ENCODE results near the gene SLC26A2.

DNA sequence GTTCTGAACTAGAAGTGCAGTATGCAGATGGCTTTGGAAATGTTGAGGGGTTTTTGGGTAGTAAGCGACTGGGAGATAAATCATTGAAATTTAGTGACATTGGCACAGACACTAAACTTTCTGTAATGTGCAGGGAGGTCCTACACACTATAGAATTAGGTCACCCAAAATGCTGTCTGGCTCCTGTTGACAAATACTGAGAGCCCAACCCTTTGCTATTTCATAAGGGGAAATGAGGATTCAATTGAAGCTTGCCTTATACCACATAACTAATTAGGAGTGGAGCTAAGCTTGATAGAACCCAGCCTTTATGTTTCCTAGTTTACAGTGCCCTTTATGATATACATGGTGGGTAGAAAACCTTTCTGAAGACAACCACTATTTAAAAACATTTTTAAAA is 62.6 kb downstream of the SLC26A2 start:
- TF ChIP-seq, protein P1, sequence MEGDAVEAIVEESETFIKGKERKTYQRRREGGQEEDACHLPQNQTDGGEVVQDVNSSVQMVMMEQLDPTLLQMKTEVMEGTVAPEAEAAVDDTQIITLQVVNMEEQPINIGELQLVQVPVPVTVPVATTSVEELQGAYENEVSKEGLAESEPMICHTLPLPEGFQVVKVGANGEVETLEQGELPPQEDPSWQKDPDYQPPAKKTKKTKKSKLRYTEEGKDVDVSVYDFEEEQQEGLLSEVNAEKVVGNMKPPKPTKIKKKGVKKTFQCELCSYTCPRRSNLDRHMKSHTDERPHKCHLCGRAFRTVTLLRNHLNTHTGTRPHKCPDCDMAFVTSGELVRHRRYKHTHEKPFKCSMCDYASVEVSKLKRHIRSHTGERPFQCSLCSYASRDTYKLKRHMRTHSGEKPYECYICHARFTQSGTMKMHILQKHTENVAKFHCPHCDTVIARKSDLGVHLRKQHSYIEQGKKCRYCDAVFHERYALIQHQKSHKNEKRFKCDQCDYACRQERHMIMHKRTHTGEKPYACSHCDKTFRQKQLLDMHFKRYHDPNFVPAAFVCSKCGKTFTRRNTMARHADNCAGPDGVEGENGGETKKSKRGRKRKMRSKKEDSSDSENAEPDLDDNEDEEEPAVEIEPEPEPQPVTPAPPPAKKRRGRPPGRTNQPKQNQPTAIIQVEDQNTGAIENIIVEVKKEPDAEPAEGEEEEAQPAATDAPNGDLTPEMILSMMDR (conservative IDR thresholded peaks at IDR 0.05; ENCODE audit: low read depth in 2 of 2), result no peak
- TF ChIP-seq POLR2AphosphoS5 (IDR thresholded peaks at IDR 0.05; ENCODE audit: low read depth), result no peak
- no peak for TF ChIP-seq EZH2 (IDR thresholded peaks at IDR 0.05; ENCODE audit: low read depth, unreplicated experiment)
- no peak for TF ChIP-seq JUNB (IDR thresholded peaks at IDR 0.05; ENCODE audit: unreplicated experiment)
- TF ChIP-seq EZH2phosphoT487 (IDR thresholded peaks at IDR 0.05; ENCODE audit: unreplicated experiment), result no peak
- no peak for TF ChIP-seq STAT1 (IDR thresholded peaks at IDR 0.05; ENCODE audit: unreplicated experiment)
- no peak for TF ChIP-seq ZNF331 (CRISPR knock-in tag; IDR thresholded peaks at IDR 0.05; ENCODE audit: low read depth)
- no peak for TF ChIP-seq ZNF114 (CRISPR knock-in tag; IDR thresholded peaks at IDR 0.05)
- TF ChIP-seq CREB1 (CRISPR knock-in tag; IDR thresholded peaks at IDR 0.05; ENCODE audit: low read depth), result no peak
- TF ChIP-seq, protein P2, sequence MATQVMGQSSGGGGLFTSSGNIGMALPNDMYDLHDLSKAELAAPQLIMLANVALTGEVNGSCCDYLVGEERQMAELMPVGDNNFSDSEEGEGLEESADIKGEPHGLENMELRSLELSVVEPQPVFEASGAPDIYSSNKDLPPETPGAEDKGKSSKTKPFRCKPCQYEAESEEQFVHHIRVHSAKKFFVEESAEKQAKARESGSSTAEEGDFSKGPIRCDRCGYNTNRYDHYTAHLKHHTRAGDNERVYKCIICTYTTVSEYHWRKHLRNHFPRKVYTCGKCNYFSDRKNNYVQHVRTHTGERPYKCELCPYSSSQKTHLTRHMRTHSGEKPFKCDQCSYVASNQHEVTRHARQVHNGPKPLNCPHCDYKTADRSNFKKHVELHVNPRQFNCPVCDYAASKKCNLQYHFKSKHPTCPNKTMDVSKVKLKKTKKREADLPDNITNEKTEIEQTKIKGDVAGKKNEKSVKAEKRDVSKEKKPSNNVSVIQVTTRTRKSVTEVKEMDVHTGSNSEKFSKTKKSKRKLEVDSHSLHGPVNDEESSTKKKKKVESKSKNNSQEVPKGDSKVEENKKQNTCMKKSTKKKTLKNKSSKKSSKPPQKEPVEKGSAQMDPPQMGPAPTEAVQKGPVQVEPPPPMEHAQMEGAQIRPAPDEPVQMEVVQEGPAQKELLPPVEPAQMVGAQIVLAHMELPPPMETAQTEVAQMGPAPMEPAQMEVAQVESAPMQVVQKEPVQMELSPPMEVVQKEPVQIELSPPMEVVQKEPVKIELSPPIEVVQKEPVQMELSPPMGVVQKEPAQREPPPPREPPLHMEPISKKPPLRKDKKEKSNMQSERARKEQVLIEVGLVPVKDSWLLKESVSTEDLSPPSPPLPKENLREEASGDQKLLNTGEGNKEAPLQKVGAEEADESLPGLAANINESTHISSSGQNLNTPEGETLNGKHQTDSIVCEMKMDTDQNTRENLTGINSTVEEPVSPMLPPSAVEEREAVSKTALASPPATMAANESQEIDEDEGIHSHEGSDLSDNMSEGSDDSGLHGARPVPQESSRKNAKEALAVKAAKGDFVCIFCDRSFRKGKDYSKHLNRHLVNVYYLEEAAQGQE (IDR thresholded peaks at IDR 0.05; ENCODE audit: unreplicated experiment), result no peak
- TF ChIP-seq, protein P3, sequence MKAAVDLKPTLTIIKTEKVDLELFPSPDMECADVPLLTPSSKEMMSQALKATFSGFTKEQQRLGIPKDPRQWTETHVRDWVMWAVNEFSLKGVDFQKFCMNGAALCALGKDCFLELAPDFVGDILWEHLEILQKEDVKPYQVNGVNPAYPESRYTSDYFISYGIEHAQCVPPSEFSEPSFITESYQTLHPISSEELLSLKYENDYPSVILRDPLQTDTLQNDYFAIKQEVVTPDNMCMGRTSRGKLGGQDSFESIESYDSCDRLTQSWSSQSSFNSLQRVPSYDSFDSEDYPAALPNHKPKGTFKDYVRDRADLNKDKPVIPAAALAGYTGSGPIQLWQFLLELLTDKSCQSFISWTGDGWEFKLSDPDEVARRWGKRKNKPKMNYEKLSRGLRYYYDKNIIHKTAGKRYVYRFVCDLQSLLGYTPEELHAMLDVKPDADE (IDR thresholded peaks at IDR 0.05), result no peak

Measured in GM23338 (cell line).